K562 (cell line): ENCODE data around the gene TXNDC9. TPM values are rescaled to one million over a fixed set of nuclear protein-coding genes. Genes with fewer than 3 reads are reported as not detected.

Experiments used
- ATF2 ChIP-seq: sonication (generic); formaldehyde crosslinking; IDR thresholded peaks from 2 replicates; pipeline ENCODE4 v1.8.1; 2022; ENCODE audit warnings: missing genetic modification reagents
- CBX8 ChIP-seq: fragments of 200-600 bp; sonication (generic); IDR thresholded peaks from 2 replicates; pipeline ENCODE4 v1.6.1; 2012; ENCODE audit warnings: borderline replicate concordance, mixed run types, low read depth, mild to moderate bottlenecking, moderate library complexity, mixed read lengths, low read length, control low read depth, inconsistent platforms; ENCODE audit not compliant: poor library complexity, severe bottlenecking; ENCODE audit errors: extremely low read depth
- CC2D1A ChIP-seq: fragments of 450-650 bp; IDR thresholded peaks from 2 replicates; pipeline ENCODE4 v1.6.1; 2017; ENCODE audit warnings: mild to moderate bottlenecking
- CHCHD3 ChIP-seq: fragments of 250-450 bp; sonication (Bioruptor Pico); IDR thresholded peaks from 2 replicates; pipeline ENCODE4 v2.1.2; 2022; ENCODE audit warnings: mild to moderate bottlenecking
- E2F4 ChIP-seq: sonication (generic); formaldehyde crosslinking; IDR thresholded peaks from 2 replicates; pipeline ENCODE4 v1.8.0; 2022; ENCODE audit warnings: mild to moderate bottlenecking, low read depth, missing genetic modification reagents
- ETS1 ChIP-seq: conservative IDR thresholded peaks from 2 replicates; pipeline ENCODE4 v1.6.1; 2011; ENCODE audit warnings: low read depth, mild to moderate bottlenecking, low read length; ENCODE audit not compliant: control insufficient read depth
- FUS ChIP-seq: fragments of 200-400 bp; formaldehyde crosslinking; optimal IDR thresholded peaks from 2 replicates; pipeline ENCODE3; 2017; ENCODE audit warnings: low read depth, low read length
- HMGN3 ChIP-seq: IDR thresholded peaks from 2 replicates; pipeline ENCODE4 v1.6.1; 2011; ENCODE audit warnings: borderline replicate concordance, low read depth, mild to moderate bottlenecking, mixed read lengths, low read length; ENCODE audit not compliant: insufficient read length; ENCODE audit errors: extremely low read depth
- KDM1A ChIP-seq, 2 experiments: fragments of 450-650 bp; IDR thresholded peaks; 2 replicates each; pipeline ENCODE4 v1.6.1; 2016; ENCODE audit warnings: mild to moderate bottlenecking in 2 of 2
- MAFF ChIP-seq: IDR thresholded peaks from 2 replicates; pipeline ENCODE4 v1.6.1; 2012; ENCODE audit warnings: low read length, improper control_type of control experiment
- PHF20 ChIP-seq: fragments of 450-650 bp; IDR thresholded peaks from 2 replicates; pipeline ENCODE4 v1.6.1; 2018; ENCODE audit not compliant: partially characterized antibody
- TAF9B ChIP-seq: fragments of 450-650 bp; IDR thresholded peaks from 2 replicates; pipeline ENCODE4 v1.6.1; 2018; ENCODE audit warnings: mild to moderate bottlenecking; ENCODE audit not compliant: partially characterized antibody
- ZNF253 ChIP-seq: fragments of 250-450 bp; sonication (Bioruptor Pico); conservative IDR thresholded peaks from 2 replicates; pipeline ENCODE4 v1.6.1; 2021; ENCODE audit warnings: mild to moderate bottlenecking
- ZNF592 ChIP-seq: fragments of 450-650 bp; IDR thresholded peaks from 2 replicates; pipeline ENCODE4 v1.6.1; 2017; ENCODE audit warnings: antibody characterized with exemption, mild to moderate bottlenecking
- ZNF740 ChIP-seq, 3 experiments: fragments of 200-800 bp in 1 of 3; sonication (Bioruptor generic) in 1 of 3; sonication (generic) in 1 of 3; formaldehyde crosslinking in 1 of 3; IDR thresholded peaks; 2 replicates each; pipeline versions ENCODE4 v1.6.1 to v1.8.0; 2016 to 2022; ENCODE audit warnings: mild to moderate bottlenecking in 2 of 3, missing compliant biosample characterization in 2 of 3, missing genetic modification characterization in 2 of 3, missing genetic modification reagents in 1 of 3
- polyA plus RNA-seq, 8 experiments: library from polyadenylated mRNA; depleted of rRNA in 4 of 8; stranded (reverse) in 5 of 8; unstranded in 3 of 8; fragments of >200 nt; fragmentation: Nextera tagmentation in 2 of 8; fragmentation: Illumina TruSeq in 1 of 8; extraction: Ambion mirVana in 2 of 8; extraction: Trizol in 1 of 8; gene quantifications; 2 replicates each; pipeline versions ENCODE4 v1.2.1 to v1.2.3, GENCODE V29; 2011 to 2014; ENCODE audit warnings: inconsistent platforms in 1 of 8, missing spikeins in 1 of 8
- total RNA-seq, 7 experiments: library from RNA; depleted of rRNA in 6 of 7; stranded (reverse); fragments of >200 nt in 6 of 7; fragmentation: Illumina TruSeq in 2 of 7; extraction: Trizol in 2 of 7; gene quantifications; 2 replicates each; pipeline versions ENCODE4 v1.2.1 to v1.2.3, GENCODE V29; 2011 to 2021; ENCODE audit warnings: low replicate concordance in 1 of 7

TXNDC9 gene
- total and polyA plus RNA-seq, 9 of the 15 experiments (the other 6 are each of a cell fraction or from before 2014, with no cell fraction given), result 37.5 to 211 (median 65.5) TPM

GRCh38 chr2:99337113-99338028 lies 1.2 kb upstream of the TXNDC9 start, which contains the start of gene EIF5B (continued):
- peak; percentile 83 for TF ChIP-seq HMGN3
- no peak for TF ChIP-seq E2F4 (CRISPR knock-in tag)
- no peak for TF ChIP-seq ZNF592
- no peak for TF ChIP-seq KDM1A (IDR thresholded peaks at IDR 0.05)
- TF ChIP-seq ZNF253 (CRISPR knock-in tag), result no peak
- TF ChIP-seq CBX8, result no peak
- TF ChIP-seq CHCHD3, result peak; percentile 1; the same call in 1 of the 2 replicates
- TF ChIP-seq TAF9B, result peak; percentile 76
- TF ChIP-seq PHF20, result peak; percentile 31
- no peak for TF ChIP-seq CC2D1A
- no peak for TF ChIP-seq ATF2 (CRISPR knock-in tag)
- TF ChIP-seq ETS1, result peak; percentile 38; the same call in 1 of the 2 replicates
- no peak for TF ChIP-seq FUS
- no peak for TF ChIP-seq MAFF
- no peak for TF ChIP-seq ZNF740 (CRISPR knock-in tag; IDR thresholded peaks at IDR 0.05)
- no peak for TF ChIP-seq ZNF740 (tag; IDR thresholded peaks at IDR 0.05)
